HG02840 (cell line): ENCODE measurements around the gene DNAH9.

Experiments used
- ATAC-seq: cut with Tn5 transposase; IDR thresholded peaks from one replicate; pipeline ENCODE4 v1.9.1; 2021; ENCODE audit warnings: mild to moderate bottlenecking, moderate library complexity, moderate number of reproducible peaks; ENCODE audit not compliant: unreplicated experiment, low FRiP score

The DNAH9 gene, protein sequence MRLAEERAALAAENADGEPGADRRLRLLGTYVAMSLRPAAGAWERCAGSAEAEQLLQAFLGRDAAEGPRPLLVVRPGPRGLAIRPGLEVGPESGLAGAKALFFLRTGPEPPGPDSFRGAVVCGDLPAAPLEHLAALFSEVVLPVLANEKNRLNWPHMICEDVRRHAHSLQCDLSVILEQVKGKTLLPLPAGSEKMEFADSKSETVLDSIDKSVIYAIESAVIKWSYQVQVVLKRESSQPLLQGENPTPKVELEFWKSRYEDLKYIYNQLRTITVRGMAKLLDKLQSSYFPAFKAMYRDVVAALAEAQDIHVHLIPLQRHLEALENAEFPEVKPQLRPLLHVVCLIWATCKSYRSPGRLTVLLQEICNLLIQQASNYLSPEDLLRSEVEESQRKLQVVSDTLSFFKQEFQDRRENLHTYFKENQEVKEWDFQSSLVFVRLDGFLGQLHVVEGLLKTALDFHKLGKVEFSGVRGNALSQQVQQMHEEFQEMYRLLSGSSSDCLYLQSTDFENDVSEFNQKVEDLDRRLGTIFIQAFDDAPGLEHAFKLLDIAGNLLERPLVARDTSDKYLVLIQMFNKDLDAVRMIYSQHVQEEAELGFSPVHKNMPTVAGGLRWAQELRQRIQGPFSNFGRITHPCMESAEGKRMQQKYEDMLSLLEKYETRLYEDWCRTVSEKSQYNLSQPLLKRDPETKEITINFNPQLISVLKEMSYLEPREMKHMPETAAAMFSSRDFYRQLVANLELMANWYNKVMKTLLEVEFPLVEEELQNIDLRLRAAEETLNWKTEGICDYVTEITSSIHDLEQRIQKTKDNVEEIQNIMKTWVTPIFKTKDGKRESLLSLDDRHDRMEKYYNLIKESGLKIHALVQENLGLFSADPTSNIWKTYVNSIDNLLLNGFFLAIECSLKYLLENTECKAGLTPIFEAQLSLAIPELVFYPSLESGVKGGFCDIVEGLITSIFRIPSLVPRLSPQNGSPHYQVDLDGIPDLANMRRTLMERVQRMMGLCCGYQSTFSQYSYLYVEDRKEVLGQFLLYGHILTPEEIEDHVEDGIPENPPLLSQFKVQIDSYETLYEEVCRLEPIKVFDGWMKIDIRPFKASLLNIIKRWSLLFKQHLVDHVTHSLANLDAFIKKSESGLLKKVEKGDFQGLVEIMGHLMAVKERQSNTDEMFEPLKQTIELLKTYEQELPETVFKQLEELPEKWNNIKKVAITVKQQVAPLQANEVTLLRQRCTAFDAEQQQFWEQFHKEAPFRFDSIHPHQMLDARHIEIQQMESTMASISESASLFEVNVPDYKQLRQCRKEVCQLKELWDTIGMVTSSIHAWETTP (N-terminal part only)

DNA sequence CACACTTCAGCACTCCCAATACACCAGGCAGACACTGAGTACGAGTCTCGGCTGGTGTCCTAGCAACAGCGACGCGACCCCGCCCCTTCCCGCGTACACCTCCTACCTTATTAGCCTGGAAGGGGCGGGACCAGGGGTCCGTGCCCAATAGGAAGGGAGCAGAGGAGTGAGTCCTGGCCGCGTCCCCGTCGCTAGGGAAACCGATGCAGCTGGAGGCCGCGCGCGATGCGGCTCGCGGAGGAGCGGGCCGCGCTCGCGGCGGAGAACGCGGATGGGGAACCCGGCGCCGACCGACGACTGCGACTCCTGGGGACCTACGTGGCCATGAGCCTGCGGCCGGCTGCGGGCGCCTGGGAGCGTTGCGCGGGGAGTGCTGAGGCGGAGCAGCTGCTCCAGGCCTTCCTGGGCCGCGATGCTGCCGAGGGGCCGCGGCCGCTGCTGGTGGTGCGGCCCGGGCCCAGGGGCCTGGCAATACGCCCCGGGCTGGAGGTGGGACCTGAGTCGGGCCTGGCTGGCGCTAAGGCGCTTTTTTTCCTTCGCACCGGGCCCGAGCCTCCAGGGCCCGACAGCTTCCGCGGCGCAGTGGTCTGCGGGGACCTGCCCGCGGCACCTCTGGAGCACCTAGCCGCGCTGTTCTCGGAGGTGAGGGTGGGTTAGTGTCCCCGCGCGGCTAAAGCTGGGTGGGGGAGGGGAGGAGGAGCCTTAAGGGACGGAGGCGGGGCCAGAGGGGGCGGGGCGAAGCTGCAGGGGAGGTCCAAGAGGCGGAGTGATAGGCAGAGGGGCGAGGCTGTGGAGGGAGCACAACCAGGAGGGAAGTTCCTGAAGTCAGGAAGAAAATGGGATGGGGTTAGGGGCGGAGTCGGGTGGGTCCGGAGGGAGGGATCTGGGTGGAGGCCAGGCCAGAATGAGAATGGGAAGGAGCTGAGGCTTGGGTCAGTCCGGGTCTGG, at the start of gene DNAH9:
TSS of gene DNAH9 (plus strand) at position 197 of the 948 bp plus-strand sequence. CDS start at position 226, 29 bp downstream.
- ATAC-seq: no peak

DNA sequence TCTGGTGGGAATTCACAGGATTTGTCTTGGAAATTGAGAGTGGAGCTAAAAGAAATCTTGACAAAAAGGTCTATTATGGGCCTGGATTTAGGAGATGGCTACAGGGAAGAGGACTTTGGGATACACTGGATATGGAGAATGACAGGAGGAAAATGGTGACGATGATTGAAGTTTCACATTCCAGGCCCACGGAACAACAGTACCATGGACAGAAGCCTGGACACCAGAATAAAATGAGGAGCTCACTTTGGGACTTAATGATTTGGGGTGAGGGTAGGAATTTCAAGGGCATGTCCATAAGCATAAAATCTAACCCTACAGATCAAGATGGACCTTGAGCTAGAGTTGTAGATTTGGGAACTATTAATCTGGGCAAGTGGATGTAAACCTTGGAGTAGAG, 47.8 kb upstream of the DNAH9 start:
- no peak for ATAC-seq

DNA sequence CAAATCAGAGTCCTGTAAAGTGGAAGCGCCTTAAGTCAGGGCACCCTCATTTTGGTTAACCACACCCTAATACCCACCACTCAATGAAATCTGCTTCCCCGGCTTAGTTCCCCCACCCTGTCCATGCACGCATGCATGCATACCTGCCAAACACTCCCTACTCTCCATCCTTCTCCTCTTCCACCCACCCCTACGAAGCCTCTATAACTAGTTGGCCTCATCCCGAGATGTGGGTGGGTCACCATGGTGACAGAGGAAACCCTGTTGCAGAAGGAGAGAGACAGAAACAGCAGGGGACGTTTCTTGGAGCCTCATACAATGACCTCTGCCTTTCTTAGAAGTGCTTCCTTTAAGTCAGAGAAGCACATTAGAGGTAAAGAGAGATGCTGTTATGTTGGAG, 46.8 kb upstream of the DNAH9 start:
- ATAC-seq: no peak

DNA sequence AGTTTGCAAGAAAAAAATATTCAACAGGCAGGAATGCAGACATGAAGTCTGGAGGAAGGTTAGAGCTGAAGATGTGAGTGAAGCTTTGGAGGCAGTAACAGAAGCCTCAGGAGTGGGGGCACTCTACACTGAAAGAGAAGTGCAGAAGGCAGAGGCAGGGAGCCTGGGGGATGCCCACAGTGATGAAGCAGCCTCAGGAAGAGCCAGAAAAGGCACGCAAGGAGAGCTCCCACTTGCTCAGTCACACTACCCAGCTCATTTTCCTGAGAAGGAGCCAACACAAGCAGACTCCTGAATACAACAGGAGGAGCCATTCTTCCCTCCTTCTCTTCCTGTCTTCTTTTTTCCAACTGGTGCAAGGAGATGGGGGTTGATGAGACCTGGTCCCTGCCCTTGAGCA, 45.1 kb upstream of the DNAH9 start:
- no peak for ATAC-seq

DNA sequence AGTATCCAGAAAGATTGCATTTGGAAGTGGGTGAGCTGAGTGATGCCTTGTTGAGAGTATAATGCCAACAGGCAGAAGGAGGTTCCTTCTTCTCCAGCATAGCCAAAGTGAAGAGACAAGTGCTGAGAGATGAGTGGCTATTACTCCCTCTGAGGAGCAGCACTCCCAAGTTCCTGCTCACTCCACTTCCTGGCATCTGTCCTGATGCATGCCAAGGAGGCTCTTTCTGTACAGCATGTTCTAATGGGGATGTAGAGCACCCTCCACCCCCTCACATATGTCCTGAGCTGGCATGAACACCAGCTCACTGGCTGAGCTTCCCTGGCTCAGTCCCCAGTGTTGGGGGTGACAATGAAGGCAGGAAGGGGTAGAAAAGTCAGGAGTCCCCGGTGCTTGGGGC, 44.2 kb upstream of the DNAH9 start:
- no peak for ATAC-seq

DNA sequence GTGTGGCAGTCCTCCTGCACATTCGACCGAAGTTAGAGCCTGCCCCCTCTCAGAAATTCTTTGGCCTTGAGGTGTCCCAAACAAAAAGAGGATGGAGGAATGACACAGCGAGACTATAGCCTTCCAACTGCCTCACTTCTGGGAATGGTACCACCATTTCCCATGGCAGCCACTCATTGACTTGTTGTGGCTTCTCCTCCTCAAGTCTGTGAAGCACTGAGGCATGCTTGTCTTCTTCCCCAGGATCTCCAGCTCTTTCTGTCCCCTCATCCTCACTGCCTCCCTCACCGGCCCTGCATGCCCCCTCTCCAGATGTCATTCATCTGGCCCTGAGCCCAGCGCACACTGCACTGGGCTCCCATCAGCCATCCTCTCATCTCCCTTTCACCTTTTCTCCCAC, 43.7 kb upstream of the DNAH9 start:
- ATAC-seq: no peak

DNA sequence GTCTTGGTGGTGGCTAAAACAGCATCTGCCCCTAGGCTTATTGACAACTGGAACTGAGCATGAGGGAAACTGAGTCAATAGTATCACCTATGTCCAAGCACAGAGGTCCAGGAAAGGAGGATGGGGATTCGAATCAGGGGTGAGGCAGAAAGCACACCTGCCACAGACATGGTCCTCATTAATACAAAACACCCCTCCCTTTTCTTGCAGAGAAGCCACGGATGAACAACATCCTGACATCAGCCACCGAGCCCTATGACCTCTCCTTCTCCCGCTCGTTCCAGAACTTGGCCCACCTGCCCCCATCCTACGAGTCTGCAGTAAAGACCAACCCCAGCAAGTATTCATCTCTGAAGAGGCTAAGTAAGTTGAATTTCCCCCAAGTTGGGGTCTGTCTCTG, 42.7 kb upstream of the DNAH9 start:
- no peak for ATAC-seq

DNA sequence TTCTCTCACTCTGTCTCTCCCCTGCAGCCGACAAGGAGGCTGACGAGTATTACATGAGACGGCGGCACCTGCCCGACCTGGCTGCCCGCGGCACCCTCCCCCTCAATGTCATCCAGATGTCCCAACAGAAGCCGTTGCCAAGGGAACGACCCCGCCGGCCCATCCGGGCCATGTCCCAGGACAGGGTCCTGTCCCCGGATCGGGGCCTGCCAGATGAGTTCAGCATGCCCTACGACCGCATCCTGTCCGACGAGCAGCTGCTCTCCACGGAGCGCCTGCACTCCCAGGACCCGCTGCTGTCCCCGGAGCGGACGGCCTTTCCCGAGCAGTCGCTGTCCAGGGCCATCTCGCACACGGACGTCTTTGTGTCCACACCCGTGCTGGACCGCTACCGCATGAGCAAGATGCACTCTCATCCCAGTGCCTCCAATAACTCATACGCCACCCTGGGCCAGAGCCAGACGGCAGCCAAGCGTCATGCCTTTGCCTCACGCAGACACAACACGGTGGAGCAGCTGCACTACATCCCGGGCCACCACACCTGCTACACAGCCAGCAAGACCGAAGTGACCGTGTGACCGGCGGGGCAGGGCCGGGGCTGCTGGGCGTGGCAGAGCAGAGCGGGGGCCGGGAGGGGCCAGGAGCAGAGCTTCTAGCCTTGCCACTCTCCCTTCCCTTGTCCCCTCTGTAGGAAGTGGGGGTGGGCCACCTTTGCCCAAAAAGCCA, 40.4 kb upstream of the DNAH9 start:
- no peak for ATAC-seq

DNA sequence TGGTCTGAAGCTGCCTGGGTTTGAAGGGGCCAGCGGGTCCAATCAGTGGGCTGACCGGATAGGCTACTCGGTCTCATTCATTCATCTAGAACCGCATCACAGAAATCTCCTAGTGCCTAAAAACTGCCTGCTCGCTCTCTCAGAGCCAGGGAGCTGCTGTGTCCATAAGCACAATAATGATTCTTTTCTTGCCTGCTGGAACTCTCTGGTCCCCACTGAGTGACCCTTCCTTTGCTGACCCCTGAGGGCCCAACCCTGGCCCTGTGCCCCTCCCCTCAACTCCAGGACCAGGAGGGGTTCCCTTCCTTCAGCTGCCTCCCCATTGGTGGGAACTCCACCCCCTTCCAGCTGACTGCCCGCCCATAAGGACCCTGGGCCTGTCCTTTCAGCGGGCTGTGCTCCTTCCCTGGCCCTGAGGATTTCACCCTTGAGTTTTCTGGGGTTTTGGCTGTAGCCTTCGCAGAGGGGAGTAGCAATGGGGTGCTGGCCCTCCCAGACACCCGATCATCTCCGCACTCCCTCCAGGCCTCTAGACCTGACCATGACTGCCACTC, 39.5 kb upstream of the DNAH9 start:
- no peak for ATAC-seq

DNA sequence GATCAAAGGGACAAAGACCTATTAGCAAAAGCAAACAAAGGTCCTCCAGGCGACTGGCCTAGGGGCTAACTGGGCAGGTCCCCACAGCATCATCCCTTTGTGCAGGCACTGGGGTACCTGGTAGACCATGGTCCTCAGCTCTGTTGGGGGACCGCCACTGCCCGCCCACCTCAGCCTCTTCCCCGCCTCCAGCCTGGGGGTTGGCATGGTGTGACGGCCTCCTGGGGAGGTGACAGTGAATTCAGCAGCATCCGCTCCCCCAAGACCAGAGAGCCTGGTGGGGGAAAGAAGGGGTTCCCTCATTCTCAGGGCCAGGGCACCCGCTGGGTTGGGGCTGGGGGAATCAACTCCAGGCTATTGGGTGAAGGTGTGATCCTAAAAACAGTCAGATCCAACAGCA, 38.7 kb upstream of the DNAH9 start:
- no peak for ATAC-seq

DNA sequence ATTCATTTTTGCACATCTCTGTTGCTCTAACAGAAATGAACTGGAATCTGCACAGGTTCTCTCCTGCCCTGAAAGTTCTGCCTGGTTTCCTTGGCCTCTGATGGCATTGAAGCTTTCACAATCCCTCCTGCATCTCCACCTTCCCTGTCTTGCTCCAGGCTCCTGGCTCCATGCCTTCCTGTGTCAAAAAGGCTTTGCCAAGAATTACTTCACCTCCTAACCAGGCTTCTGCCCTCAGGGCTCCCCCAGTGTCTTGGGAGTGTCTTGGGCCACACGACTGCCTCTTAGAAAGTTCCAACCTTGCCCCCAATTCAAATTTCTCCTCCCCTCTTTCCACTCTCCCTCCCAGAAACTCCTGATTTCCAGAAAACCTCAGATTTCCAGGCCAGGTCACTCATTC, 37.0 kb upstream of the DNAH9 start:
- ATAC-seq: no peak

DNA sequence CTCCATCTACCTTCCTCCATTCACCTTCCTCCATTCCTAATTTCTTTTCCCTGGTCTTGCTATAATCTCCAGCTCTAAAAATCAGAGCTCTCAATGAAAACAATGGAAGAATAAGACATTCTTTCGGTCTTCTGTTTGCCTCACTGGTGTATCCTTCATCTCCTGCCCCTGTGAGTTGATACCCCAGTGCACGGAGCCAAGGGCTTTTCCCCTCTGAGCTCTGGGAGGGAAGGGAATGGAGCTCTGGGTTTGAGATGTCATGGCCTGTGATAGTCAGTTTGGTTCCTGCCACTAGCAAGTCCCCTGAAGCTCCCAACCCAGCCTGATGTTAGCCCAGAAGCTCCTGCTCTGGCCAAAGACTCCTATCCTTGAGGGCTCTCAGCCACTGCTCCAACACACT, 36.6 kb upstream of the DNAH9 start:
- no peak for ATAC-seq

DNA sequence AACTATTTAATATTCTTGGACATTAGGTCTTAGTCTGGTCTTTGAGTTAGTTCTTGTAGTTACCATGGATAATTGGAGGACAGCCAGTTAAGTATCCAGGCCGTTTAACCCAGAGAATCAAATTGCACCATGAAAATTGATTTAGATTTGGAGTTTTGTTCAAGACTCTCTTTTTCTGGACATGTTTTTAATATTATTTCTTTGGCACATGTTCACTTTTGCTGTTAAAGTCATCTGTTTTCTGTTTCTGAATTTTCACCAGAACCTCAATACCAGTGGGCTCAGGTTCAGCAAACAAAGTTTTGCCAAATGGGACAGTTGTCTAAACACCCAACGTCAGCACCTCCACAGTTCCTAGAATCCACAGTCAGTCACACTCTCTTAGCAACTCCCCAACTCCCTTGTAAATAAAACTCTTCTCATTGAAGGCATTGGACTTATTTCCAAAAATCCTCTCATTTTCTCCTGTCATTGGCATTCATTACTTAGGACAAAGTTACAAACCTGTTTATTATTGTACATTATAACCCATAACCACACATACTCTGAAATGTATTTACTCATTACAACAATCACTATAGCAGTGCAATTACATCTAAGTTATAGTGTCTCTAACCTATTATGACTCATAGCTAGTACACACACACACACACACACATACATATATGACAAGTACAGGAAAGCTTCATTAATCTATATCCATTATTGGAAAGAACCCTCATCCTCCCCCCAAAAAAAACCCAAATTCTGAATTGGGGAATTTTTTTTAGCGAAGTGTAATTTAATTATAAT, 33.5 kb upstream of the DNAH9 start:
- ATAC-seq: no peak

DNA sequence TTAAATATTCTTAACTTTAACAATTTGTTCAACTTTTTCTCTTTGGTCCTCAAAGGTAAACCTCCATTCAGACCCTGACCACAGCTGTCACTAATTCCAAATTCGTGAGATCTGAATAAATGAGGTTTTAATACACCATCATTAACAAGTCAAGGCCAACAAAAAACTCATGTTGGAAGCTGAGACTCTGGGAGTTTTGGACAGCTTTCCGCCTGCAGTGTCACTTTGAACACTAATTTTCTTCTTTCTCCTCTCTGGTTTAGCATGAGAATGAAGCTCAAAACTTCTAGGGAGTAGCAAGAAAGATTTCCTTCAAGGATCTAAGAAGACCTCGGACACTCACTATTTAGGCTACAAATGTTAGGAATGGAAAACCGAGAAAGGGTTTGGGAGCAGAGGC, 32.7 kb upstream of the DNAH9 start:
- ATAC-seq: no peak

DNA sequence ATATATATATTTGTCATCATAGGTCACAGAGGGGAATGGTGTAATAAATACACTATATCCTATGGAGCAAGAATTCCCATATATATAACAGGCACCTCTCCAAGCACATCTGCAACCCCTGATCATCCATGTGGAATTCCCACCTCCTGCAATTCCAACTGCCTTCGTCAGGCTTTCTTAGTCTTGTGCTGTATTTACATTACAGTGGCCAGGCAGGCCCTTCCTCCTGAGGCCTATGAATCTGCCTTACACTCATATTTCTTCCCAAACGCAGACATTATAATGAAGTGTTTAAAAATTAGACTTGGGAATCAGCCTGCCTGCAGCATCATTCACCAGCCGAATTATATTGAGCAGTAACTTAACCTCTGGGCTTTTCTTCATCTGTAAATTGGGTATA, 19.3 kb upstream of the DNAH9 start:
- no peak for ATAC-seq

DNA sequence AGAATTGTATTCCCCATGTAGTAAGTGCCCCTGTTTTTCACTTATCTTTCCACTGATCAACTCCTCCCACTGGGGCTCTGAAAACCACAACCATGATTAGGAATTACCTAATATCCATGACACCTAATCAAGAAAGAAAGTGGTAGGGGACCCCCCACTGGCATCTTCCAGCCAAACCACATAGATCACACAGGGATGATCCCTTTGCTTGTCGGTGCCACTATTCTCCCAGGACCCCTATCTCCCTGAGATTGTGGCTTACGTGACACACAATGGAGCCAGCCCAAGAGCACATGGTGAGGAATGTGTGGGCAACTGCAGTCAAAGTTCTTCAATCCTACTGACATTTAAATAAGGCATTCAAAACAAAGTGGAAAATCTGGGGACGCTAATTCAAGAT, 17.6 kb upstream of the DNAH9 start:
- ATAC-seq: no peak

DNA sequence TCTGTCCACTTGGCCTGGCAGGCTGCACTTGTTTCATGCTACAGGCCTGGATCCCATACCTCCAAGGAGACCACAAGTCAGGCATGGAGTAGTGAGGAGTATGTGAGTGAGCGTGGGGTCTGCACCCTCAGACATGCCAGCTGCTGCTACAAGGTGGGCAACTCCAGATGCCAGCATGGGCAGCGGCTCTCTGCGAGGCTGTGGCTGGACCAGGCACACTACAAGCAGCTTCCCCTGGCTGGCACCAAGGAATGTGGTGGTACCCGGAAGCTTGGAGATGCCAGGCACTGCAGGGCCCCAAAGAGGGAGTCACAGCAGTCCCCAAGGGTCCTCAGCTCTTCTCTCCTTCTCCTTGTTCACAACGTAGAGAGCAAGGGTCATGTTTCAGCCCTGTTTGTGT, 16.1 kb upstream of the DNAH9 start:
- no peak for ATAC-seq
